ENCODE data around the gene DOK4. TPM values are rescaled to one million over a fixed set of nuclear protein-coding genes. Genes with fewer than 3 reads are reported as not detected.
A peak's percentile ranks its signal among the peaks of the same experiment; 100 is the strongest.

The DOK4 gene
- total RNA-seq, 1 experiment from 2014 or later: 27.4 TPM

DNA sequence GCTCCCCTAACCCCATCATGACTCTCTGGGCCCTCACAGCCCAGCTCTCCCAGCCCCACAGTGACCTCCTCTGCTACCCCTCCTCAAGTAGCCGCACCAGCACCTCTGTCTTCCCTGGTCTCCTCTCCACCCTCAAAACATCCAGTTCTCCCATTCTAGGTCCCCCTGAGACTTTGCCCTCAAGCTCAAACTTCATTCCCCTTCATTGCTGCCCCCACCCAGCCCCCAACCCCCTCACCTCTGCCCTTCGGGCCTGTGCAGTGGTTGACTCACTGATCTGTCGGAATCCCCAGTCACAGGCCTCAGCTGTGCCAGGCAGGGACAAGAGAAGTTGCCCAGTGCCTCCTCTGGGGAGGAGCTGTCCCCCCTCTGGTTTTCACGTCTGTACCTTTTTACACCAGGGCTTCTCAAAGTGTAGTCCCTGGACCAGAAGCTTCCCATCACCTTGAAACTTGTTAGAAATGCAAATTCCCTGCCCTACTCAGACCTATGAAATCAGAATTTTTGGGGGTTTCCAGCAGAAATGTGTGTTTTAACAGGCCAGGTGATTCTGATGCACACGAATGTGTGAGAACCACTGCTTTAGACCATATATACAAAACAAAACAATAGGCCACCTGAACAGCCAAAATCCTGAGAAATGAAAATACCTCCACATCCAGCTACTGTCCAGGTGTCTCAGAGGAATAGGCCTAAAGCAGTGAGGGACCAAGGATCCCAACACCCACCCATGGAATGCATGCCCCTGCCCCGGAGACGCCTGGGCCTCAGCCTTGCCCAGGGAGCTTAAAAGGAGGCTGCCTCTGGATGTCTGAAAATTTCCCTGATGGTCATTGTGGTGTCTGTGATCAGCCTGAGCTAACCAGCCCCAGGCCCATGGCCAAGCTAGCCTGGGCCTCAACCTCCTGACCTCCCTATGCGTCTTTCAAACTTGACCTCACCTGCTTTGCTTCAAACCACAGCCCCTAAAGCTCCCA is 853 bp upstream of the DOK4 start:
- DNase-seq: no peak
- intact Hi-C loops (cut with micrococcal nuclease; ENCODE audit: unreplicated experiment): loop anchor here (1.0 kb wide), 1 partner anchor 49 kb away; the partner anchor contains the start of gene CCDC102A
- no peak overlapping the region for H3K27ac ChIP-seq
- no peak for TF ChIP-seq EZH2 (IDR thresholded peaks at IDR 0.05; ENCODE audit: low read depth)
- no peak for TF ChIP-seq CTCF (conservative IDR thresholded peaks at IDR 0.05)
- H3K27me3 ChIP-seq (ENCODE audit: insufficient read depth, low read depth): no peaks in the 10 kb centered on the region
- peak overlapping the region; percentile 61 for H3K4me2 ChIP-seq
- peak overlapping the region; percentile 41; the same call in 1 of the 2 replicates for H3K4me3 ChIP-seq
- H3K9me3 ChIP-seq (ENCODE audit: insufficient read depth, low read depth): no peaks in the 10 kb centered on the region
- H3F3A ChIP-seq (ENCODE audit: insufficient read depth, low read depth): no peaks in the 10 kb centered on the region
- H3K9me2 ChIP-seq (ENCODE audit: insufficient read depth): no peaks in the 10 kb centered on the region
- BruUV-seq (replicated peaks): no TSS peak
- H3K36me3 ChIP-seq (ENCODE audit: low read depth): no peaks in the 10 kb centered on the region
- no peaks in the 10 kb centered on the region for H3K4me1 ChIP-seq (replicated peaks; ENCODE audit: insufficient read depth)
- H4K20me1 ChIP-seq (ENCODE audit: insufficient read depth): no peaks in the 10 kb centered on the region
- H2AFZ ChIP-seq: peak overlapping the region; percentile 74; the same call in 1 of the 2 replicates
- H3K79me2 ChIP-seq (ENCODE audit: low read depth): no peaks in the 10 kb centered on the region
- CTCF ChIA-PET: interaction anchor here (0.7 kb wide), 2 partner anchors 9 to 22 kb away, joined by 3 read pairs; no protein-coding TSS in a partner anchor
- POLR2A ChIA-PET (ENCODE audit: unreplicated experiment): no interaction called here

- no peak for DNase-seq
Measured at GRCh38 chr16:57485091-57485915, 990 bp downstream of the DOK4 start.

More at GRCh38 chr16:57485091-57485915, 990 bp downstream of the DOK4 start:
- Histone ChIP-seq H3K9me2 (ENCODE audit: insufficient read depth) (no peaks in the 10 kb centered on the region), H2AFZ (peak overlapping the region; percentile 93), H3K36me3 (ENCODE audit: low read depth) (no peaks in the 10 kb centered on the region), H4K20me1 (ENCODE audit: insufficient read depth) (no peaks in the 10 kb centered on the region), H3K27ac (no peak overlapping the region), H3K4me3 (peak overlapping the region; percentile 75), H3K4me2 (peak overlapping the region; percentile 89), H3K27me3 (ENCODE audit: insufficient read depth, low read depth) (no peaks in the 10 kb centered on the region), H3K79me2 (ENCODE audit: low read depth) (no peaks in the 10 kb centered on the region), H3K9me3 (ENCODE audit: insufficient read depth, low read depth) (no peaks in the 10 kb centered on the region), H3K4me1 (replicated peaks; ENCODE audit: insufficient read depth) (no peaks in the 10 kb centered on the region), H3F3A (ENCODE audit: insufficient read depth, low read depth) (no peaks in the 10 kb centered on the region)
- no peak for TF ChIP-seq CTCF (conservative IDR thresholded peaks at IDR 0.05)
- no peak for TF ChIP-seq EZH2 (IDR thresholded peaks at IDR 0.05; ENCODE audit: low read depth)
- BruUV-seq (replicated peaks): TSS peak; percentile 63
- POLR2A ChIA-PET (ENCODE audit: unreplicated experiment): no interaction called here
- CTCF ChIA-PET: interaction anchor here (0.6 to 0.8 kb wide), 2 partner anchors 26 to 61 kb away, joined by 3 to 5 read pairs; no protein-coding TSS in a partner anchor
- intact Hi-C loops (cut with micrococcal nuclease; ENCODE audit: unreplicated experiment): no loop called here
